HepG2 (cell line): ENCODE measurements around the gene STAT6. TPM values are rescaled to one million over a fixed set of nuclear protein-coding genes. Genes with fewer than 3 reads are reported as not detected.

ENCODE experiments used
- ELF1 ChIP-seq: sonication (generic); formaldehyde crosslinking; IDR thresholded peaks from 2 replicates; pipeline ENCODE4 v1.4.0; 2020; ENCODE audit warnings: missing genetic modification reagents
- KAT7 ChIP-seq: IDR thresholded peaks from 2 replicates; pipeline ENCODE4 v1.6.1; 2018; ENCODE audit warnings: borderline replicate concordance, missing compliant biosample characterization
- KAT8 ChIP-seq: IDR thresholded peaks from 2 replicates; pipeline ENCODE4 v1.6.1; 2016; ENCODE audit warnings: missing genetic modification reagents, missing compliant biosample characterization
- KLF16 ChIP-seq, 2 experiments: sonication (generic) in 1 of 2; formaldehyde crosslinking in 1 of 2; IDR thresholded peaks; 2 replicates each; pipeline versions ENCODE4 v1.6.1 to v1.8.0; 2016 to 2023; ENCODE audit warnings: missing genetic modification reagents in 2 of 2, missing compliant biosample characterization in 1 of 2
- NPAS2 ChIP-seq: sonication (generic); formaldehyde crosslinking; IDR thresholded peaks from 2 replicates; pipeline ENCODE4 v1.8.0; 2022; ENCODE audit warnings: mild to moderate bottlenecking, missing genetic modification reagents, borderline replicate concordance
- NRL ChIP-seq: sonication (generic); formaldehyde crosslinking; IDR thresholded peaks from 2 replicates; pipeline ENCODE4 v1.5.0; 2020; ENCODE audit warnings: missing genetic modification reagents, mild to moderate bottlenecking, moderate library complexity, borderline replicate concordance
- RBFOX2 ChIP-seq: fragments of 200-400 bp; formaldehyde crosslinking; IDR thresholded peaks from 2 replicates; pipeline ENCODE4 v1.6.1; 2017; ENCODE audit warnings: low read depth, mild to moderate bottlenecking, low read length
- RFX1 ChIP-seq: fragments of 450-650 bp; IDR thresholded peaks from 2 replicates; pipeline ENCODE4 v1.6.1; 2017
- SALL2 ChIP-seq: sonication (generic); formaldehyde crosslinking; IDR thresholded peaks from 2 replicates; pipeline ENCODE4 v1.8.1; 2023; ENCODE audit warnings: mild to moderate bottlenecking, missing genetic modification reagents, inconsistent platforms
- ZIK1 ChIP-seq: sonication (generic); formaldehyde crosslinking; IDR thresholded peaks from 2 replicates; pipeline ENCODE4 v1.5.0; 2020; ENCODE audit warnings: mild to moderate bottlenecking, low read depth, missing genetic modification reagents, borderline replicate concordance
- ZNF510 ChIP-seq: sonication (generic); formaldehyde crosslinking; IDR thresholded peaks from 2 replicates; pipeline ENCODE4 v1.4.0; 2020; ENCODE audit warnings: low read depth, mild to moderate bottlenecking, missing genetic modification reagents
- ZNF713 ChIP-seq: sonication (generic); formaldehyde crosslinking; IDR thresholded peaks from 2 replicates; pipeline ENCODE4 v1.4.0; 2020; ENCODE audit warnings: mild to moderate bottlenecking, missing genetic modification reagents
- ZNF747 ChIP-seq: sonication (generic); formaldehyde crosslinking; IDR thresholded peaks from 2 replicates; pipeline ENCODE4 v1.8.1; 2023; ENCODE audit warnings: missing genetic modification reagents, mild to moderate bottlenecking, borderline replicate concordance
- polyA plus RNA-seq, 8 experiments: library from polyadenylated mRNA; depleted of rRNA in 3 of 8; stranded (reverse) in 7 of 8; unstranded in 1 of 8; fragments of >200 nt; fragmentation: Illumina TruSeq in 4 of 8; extraction: Trizol in 4 of 8; gene quantifications; 2 replicates each; pipeline versions ENCODE4 v1.2.1 to v1.2.3, GENCODE V29; 2011 to 2016; ENCODE audit warnings: low read depth in 4 of 8, missing spikeins in 1 of 8, mixed read lengths in 1 of 8; ENCODE audit not compliant: insufficient read depth in 1 of 8
- total RNA-seq, 5 experiments: library from RNA; depleted of rRNA; stranded (reverse); fragments of >200 nt; fragmentation: Illumina TruSeq; extraction: Trizol; gene quantifications; 2 replicates each; pipeline ENCODE4 v1.2.3, GENCODE V29; 2016; ENCODE audit warnings: low read depth in 1 of 5
- TF ChIP-seq, protein P1 (sequence below): sonication (generic); formaldehyde crosslinking; IDR thresholded peaks from 2 replicates; pipeline ENCODE4 v1.4.0; 2020; ENCODE audit warnings: missing genetic modification reagents, borderline replicate concordance
- TF ChIP-seq, protein P2 (sequence below): fragments of 450-650 bp; IDR thresholded peaks from 2 replicates; pipeline ENCODE4 v1.6.1; 2017; ENCODE audit warnings: mild to moderate bottlenecking
- TF ChIP-seq, protein P3 (sequence below): sonication (generic); formaldehyde crosslinking; IDR thresholded peaks from 2 replicates; pipeline ENCODE4 v1.5.1; 2020; ENCODE audit warnings: missing genetic modification reagents, mild to moderate bottlenecking, borderline replicate concordance
- TF ChIP-seq, protein P4 (sequence below): IDR thresholded peaks from 2 replicates; pipeline ENCODE4 v1.6.1; 2016; ENCODE audit warnings: low read depth, missing genetic modification reagents, missing compliant biosample characterization

The STAT6 gene
- total and polyA plus RNA-seq, 2 of the 13 experiments (the other 11 are each of a cell fraction or from before 2014, with no cell fraction given), result 28.0 to 62.2 TPM

DNA sequence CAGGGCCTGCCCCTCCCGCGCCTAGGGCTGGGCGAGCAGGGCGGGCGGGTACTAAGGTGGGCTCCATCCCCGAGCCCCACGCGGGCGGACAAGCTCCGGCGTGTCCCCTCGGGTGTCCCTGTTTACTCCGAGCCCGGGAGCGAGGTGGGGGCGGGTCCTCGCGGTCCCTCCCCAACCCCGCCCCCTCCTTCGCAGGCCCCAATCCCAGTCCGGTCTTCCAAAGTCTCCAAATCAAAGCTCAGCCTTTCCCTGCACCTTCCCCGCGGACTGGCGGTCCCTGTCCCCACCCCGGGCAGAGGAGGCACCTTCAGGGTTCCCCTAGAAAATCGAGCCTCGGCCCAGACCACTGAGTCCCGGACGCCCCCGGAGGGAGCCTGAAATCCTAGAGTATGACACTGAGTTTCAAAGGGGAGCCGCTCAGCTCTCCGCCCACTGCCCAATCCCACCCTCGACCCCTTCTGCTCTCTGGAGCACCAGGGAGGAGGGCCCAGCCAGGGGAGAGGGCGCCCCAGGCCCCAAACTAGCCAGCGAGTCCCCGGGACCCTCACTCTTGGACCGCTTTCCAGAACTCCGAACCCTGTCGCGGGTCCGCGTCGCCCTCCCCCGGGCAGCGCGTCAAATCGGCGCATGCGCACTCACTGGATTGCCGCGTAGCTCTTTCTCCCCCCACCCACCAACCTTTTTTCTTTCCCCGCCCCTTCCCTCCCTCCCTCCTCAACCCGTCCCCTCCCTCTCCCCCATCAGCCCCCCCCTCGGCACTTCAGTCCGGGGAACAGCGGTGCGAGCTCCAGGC is 16.8 kb upstream of the STAT6 start, which contains the start of gene LRP1 (continued):
- TF ChIP-seq, protein P1, sequence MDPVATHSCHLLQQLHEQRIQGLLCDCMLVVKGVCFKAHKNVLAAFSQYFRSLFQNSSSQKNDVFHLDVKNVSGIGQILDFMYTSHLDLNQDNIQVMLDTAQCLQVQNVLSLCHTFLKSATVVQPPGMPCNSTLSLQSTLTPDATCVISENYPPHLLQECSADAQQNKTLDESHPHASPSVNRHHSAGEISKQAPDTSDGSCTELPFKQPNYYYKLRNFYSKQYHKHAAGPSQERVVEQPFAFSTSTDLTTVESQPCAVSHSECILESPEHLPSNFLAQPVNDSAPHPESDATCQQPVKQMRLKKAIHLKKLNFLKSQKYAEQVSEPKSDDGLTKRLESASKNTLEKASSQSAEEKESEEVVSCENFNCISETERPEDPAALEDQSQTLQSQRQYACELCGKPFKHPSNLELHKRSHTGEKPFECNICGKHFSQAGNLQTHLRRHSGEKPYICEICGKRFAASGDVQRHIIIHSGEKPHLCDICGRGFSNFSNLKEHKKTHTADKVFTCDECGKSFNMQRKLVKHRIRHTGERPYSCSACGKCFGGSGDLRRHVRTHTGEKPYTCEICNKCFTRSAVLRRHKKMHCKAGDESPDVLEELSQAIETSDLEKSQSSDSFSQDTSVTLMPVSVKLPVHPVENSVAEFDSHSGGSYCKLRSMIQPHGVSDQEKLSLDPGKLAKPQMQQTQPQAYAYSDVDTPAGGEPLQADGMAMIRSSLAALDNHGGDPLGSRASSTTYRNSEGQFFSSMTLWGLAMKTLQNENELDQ (CRISPR knock-in tag), result no peak
- peak; percentile 30; the same call in 1 of the 2 replicates for TF ChIP-seq KAT8 (CRISPR knock-in tag)
- TF ChIP-seq NRL (CRISPR knock-in tag), result peak; percentile 69; the same call in 1 of the 2 replicates
- no peak for TF ChIP-seq ZNF510
- TF ChIP-seq KAT7, result peak; percentile 11; the same call in 1 of the 2 replicates
- 0 out of 2 replicates have a peak, but pooled peaks have one; percentile 16 for TF ChIP-seq ELF1 (CRISPR knock-in tag)
- TF ChIP-seq KLF16 (CRISPR knock-in tag; IDR thresholded peaks at IDR 0.05), result peak in 1 of 2 experiments; percentile 47; a peak in 1 of 4 replicates
- peak; percentile 42; the same call in 1 of the 2 replicates for TF ChIP-seq ZNF747 (CRISPR knock-in tag)
- TF ChIP-seq ZNF713 (CRISPR knock-in tag), result no peak
- TF ChIP-seq, protein P2, sequence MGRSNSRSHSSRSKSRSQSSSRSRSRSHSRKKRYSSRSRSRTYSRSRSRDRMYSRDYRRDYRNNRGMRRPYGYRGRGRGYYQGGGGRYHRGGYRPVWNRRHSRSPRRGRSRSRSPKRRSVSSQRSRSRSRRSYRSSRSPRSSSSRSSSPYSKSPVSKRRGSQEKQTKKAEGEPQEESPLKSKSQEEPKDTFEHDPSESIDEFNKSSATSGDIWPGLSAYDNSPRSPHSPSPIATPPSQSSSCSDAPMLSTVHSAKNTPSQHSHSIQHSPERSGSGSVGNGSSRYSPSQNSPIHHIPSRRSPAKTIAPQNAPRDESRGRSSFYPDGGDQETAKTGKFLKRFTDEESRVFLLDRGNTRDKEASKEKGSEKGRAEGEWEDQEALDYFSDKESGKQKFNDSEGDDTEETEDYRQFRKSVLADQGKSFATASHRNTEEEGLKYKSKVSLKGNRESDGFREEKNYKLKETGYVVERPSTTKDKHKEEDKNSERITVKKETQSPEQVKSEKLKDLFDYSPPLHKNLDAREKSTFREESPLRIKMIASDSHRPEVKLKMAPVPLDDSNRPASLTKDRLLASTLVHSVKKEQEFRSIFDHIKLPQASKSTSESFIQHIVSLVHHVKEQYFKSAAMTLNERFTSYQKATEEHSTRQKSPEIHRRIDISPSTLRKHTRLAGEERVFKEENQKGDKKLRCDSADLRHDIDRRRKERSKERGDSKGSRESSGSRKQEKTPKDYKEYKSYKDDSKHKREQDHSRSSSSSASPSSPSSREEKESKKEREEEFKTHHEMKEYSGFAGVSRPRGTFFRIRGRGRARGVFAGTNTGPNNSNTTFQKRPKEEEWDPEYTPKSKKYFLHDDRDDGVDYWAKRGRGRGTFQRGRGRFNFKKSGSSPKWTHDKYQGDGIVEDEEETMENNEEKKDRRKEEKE, result no peak
- TF ChIP-seq RBFOX2, result peak; percentile 87
- TF ChIP-seq NPAS2 (CRISPR knock-in tag), result no peak
- TF ChIP-seq, protein P3, sequence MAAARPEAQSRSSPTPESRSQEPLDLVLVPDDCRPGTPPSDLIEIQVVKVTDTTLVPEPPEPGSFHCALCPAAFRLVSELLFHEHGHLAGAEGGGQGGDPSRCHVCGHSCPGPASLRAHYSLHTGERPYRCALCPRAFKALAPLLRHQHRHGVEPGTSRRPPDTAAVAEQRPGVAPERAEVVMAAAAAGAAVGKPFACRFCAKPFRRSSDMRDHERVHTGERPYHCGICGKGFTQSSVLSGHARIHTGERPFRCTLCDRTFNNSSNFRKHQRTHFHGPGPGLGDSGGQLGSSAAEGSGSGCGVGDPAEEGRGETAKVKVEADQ, result no peak
- TF ChIP-seq RFX1, result no peak
- TF ChIP-seq SALL2 (CRISPR knock-in tag), result no peak
- TF ChIP-seq, protein P4, sequence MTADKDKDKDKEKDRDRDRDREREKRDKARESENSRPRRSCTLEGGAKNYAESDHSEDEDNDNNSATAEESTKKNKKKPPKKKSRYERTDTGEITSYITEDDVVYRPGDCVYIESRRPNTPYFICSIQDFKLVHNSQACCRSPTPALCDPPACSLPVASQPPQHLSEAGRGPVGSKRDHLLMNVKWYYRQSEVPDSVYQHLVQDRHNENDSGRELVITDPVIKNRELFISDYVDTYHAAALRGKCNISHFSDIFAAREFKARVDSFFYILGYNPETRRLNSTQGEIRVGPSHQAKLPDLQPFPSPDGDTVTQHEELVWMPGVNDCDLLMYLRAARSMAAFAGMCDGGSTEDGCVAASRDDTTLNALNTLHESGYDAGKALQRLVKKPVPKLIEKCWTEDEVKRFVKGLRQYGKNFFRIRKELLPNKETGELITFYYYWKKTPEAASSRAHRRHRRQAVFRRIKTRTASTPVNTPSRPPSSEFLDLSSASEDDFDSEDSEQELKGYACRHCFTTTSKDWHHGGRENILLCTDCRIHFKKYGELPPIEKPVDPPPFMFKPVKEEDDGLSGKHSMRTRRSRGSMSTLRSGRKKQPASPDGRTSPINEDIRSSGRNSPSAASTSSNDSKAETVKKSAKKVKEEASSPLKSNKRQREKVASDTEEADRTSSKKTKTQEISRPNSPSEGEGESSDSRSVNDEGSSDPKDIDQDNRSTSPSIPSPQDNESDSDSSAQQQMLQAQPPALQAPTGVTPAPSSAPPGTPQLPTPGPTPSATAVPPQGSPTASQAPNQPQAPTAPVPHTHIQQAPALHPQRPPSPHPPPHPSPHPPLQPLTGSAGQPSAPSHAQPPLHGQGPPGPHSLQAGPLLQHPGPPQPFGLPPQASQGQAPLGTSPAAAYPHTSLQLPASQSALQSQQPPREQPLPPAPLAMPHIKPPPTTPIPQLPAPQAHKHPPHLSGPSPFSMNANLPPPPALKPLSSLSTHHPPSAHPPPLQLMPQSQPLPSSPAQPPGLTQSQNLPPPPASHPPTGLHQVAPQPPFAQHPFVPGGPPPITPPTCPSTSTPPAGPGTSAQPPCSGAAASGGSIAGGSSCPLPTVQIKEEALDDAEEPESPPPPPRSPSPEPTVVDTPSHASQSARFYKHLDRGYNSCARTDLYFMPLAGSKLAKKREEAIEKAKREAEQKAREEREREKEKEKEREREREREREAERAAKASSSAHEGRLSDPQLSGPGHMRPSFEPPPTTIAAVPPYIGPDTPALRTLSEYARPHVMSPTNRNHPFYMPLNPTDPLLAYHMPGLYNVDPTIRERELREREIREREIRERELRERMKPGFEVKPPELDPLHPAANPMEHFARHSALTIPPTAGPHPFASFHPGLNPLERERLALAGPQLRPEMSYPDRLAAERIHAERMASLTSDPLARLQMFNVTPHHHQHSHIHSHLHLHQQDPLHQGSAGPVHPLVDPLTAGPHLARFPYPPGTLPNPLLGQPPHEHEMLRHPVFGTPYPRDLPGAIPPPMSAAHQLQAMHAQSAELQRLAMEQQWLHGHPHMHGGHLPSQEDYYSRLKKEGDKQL (CRISPR knock-in tag), result no peak
- no peak for TF ChIP-seq ZIK1 (CRISPR knock-in tag)
